ENCODE data around the gene CTTNBP2.

GRCh38 chr7:117777335-117778142 is 95.7 kb downstream of the CTTNBP2 start:
- TF ChIP-seq CTCF (IDR thresholded peaks at IDR 0.05) (no peak), NPAS2 (CRISPR knock-in tag; IDR thresholded peaks at IDR 0.05; ENCODE audit: borderline replicate concordance) (no peak), CEBPB (IDR thresholded peaks at IDR 0.05) (no peak), BHLHE40 (IDR thresholded peaks at IDR 0.05; ENCODE audit: low read depth, low read length) (no peak), EP300 (IDR thresholded peaks at IDR 0.05) (no peak), HDAC2 (IDR thresholded peaks at IDR 0.05) (no peak), HMGXB4 (CRISPR knock-in tag; IDR thresholded peaks at IDR 0.05; ENCODE audit: borderline replicate concordance) (no peak), HOXB13 (CRISPR knock-in tag; IDR thresholded peaks at IDR 0.05; ENCODE audit: low read depth) (no peak), POLR2A (IDR thresholded peaks at IDR 0.05; ENCODE audit: low read length) (no peak)

Measured in A549 (cell line).